ENCODE results near the gene WHRN.

DNA sequence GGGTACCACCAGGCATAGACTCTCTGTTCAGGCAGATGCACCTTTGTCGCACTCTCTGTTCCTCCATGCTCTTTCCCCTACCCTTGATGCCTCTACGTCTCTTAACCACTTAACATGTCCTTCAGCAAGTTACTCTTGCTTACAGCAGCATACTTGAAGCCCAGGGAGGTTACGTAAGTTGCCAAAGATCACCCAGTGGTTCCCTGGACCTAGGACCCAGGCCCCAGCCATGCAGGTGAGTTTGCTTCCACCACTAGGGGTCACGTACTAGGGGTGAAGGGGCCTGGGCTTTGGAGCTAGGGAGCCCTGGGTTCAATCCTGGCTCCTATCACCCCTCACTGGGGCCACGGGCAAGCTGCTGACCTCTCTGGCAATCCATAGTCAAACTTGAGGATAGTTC lies 126.4 kb downstream of the WHRN start:
- TF ChIP-seq, protein P1, sequence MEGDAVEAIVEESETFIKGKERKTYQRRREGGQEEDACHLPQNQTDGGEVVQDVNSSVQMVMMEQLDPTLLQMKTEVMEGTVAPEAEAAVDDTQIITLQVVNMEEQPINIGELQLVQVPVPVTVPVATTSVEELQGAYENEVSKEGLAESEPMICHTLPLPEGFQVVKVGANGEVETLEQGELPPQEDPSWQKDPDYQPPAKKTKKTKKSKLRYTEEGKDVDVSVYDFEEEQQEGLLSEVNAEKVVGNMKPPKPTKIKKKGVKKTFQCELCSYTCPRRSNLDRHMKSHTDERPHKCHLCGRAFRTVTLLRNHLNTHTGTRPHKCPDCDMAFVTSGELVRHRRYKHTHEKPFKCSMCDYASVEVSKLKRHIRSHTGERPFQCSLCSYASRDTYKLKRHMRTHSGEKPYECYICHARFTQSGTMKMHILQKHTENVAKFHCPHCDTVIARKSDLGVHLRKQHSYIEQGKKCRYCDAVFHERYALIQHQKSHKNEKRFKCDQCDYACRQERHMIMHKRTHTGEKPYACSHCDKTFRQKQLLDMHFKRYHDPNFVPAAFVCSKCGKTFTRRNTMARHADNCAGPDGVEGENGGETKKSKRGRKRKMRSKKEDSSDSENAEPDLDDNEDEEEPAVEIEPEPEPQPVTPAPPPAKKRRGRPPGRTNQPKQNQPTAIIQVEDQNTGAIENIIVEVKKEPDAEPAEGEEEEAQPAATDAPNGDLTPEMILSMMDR (conservative IDR thresholded peaks at IDR 0.05), result no peak
- TF ChIP-seq EZH2 (IDR thresholded peaks at IDR 0.05; ENCODE audit: low read depth), result no peak

All from PC-9 (cell line).